ENCODE measurements around the gene AP5M1.

GRCh38 chr14:57221931-57222330, 46.8 kb upstream of the AP5M1 start:
- TF ChIP-seq, protein P1, sequence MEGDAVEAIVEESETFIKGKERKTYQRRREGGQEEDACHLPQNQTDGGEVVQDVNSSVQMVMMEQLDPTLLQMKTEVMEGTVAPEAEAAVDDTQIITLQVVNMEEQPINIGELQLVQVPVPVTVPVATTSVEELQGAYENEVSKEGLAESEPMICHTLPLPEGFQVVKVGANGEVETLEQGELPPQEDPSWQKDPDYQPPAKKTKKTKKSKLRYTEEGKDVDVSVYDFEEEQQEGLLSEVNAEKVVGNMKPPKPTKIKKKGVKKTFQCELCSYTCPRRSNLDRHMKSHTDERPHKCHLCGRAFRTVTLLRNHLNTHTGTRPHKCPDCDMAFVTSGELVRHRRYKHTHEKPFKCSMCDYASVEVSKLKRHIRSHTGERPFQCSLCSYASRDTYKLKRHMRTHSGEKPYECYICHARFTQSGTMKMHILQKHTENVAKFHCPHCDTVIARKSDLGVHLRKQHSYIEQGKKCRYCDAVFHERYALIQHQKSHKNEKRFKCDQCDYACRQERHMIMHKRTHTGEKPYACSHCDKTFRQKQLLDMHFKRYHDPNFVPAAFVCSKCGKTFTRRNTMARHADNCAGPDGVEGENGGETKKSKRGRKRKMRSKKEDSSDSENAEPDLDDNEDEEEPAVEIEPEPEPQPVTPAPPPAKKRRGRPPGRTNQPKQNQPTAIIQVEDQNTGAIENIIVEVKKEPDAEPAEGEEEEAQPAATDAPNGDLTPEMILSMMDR (IDR thresholded peaks at IDR 0.05) = no peak
- no peak for TF ChIP-seq POLR2A (IDR thresholded peaks at IDR 0.05)
